Mammary epithelial cell (primary cell): Measurements from ENCODE around the gene GPR26.

Source experiments
- CTCF ChIP-seq, 2 donors: IDR thresholded peaks in 1 of 2; conservative IDR thresholded peaks in 1 of 2; 2 replicates each; pipeline ENCODE4 v1.5.1; 2011 to 2012; ENCODE audit warnings: inconsistent platforms in 2 of 2, low read length in 2 of 2, mild to moderate bottlenecking in 2 of 2, control low read depth in 1 of 2, low read depth in 1 of 2; ENCODE audit not compliant: insufficient read depth in 1 of 2; ENCODE audit errors: extremely low read depth in 1 of 2
- EZH2 ChIP-seq: IDR thresholded peaks from 2 replicates; pipeline ENCODE4 v1.6.1; 2012; ENCODE audit warnings: low read length, inconsistent platforms, borderline replicate concordance

DNA sequence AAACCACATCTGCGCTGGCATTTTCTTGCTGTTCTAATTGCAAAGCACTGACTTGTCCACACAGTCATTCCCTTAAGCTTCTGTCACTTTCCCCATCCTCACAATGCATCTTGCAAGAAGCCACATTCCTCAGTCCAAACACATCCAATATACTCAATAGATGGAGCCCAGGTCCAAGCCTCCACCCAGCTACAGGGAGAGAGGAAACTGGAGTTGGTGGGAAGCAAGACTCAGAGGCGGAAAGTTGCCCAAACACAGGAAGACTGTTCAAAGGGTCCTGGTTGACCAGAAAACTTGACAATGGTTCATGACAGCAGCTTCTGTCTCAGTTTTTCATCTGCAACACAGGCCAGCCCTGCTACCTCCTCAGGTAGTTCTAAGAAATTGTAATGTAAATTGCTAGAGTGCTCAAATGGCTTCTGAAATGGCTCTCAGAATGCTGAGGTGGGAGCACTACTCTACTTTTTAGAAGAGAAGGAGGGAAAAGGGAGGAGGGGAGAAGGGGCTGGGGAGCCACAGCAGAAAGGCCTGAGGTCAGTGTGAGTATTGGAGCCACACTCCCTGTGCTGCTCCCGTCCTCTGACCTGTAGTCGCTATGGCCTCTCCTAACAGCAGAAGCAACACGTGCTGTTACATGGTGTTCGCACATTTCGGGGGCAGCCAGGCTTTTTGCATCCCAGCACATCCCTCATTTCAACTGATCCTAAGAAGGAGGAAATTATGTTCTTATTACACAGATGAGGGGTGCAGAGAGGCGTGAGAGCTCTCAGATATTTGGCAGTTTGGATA is 46.9 kb upstream of the GPR26 start:
- TF ChIP-seq CTCF (conservative IDR thresholded peaks at IDR 0.05 in 1 of 2, IDR thresholded peaks at IDR 0.05 in 1 of 2; ENCODE audit: extremely low read depth in 1 of 2, insufficient read depth in 1 of 2, low read depth in 1 of 2, low read length in 2 of 2), result no peak
- TF ChIP-seq EZH2, result no peak
